GM12892 (cell line): ENCODE measurements around the gene LFNG.

Experiments used
- POLR2A ChIP-seq: IDR thresholded peaks from 2 replicates; pipeline ENCODE4 v1.6.1; 2011; ENCODE audit warnings: low read depth, low read length, control low read depth
- POLR2AphosphoS5 ChIP-seq: IDR thresholded peaks from 2 replicates; pipeline ENCODE4 v1.6.1; 2011; ENCODE audit warnings: low read depth, low read length, control low read depth

GRCh38 chr7:2474224-2474623, 45.4 kb upstream of the LFNG start:
- no peak for TF ChIP-seq POLR2A
- TF ChIP-seq POLR2AphosphoS5: no peak
